ENCODE data around the gene PUDP.
"Not testable (repeated sequence)": the region's sequence is repeated elsewhere in the genome, so short reads cannot be mapped to it uniquely, and the experiment has no call there.

The PUDP gene

GRCh38 chrX:7072856-7073255 is 75.1 kb downstream of the PUDP start:
- no peak for DNase-seq

GRCh38 chrX:7071390-7071789 is 76.6 kb downstream of the PUDP start:
- no peak for DNase-seq

GRCh38 chrX:7069556-7069955 is 78.4 kb downstream of the PUDP start:
- DNase-seq, result no peak

GRCh38 chrX:7068939-7069367 is 79.0 kb downstream of the PUDP start:
- DNase-seq, result no peak

GRCh38 chrX:7067256-7067655 is 80.7 kb downstream of the PUDP start:
- DNase-seq, result peak in 1 of 14 donors; percentile 4

GRCh38 chrX:7065473-7065872 is 82.5 kb downstream of the PUDP start:
- DNase-seq, result no peak

- no peak for DNase-seq
Observed at GRCh38 chrX:7062903-7063302, 85.0 kb downstream of the PUDP start.

- DNase-seq, result no peak
Observed at GRCh38 chrX:7062276-7062675, 85.7 kb downstream of the PUDP start.

GRCh38 chrX:7061429-7061828 is 86.5 kb downstream of the PUDP start:
- DNase-seq, result no peak

- DNase-seq, result no peak
Observed at GRCh38 chrX:7060444-7060843, 87.5 kb downstream of the PUDP start.

- no peak for DNase-seq
Observed at GRCh38 chrX:7059859-7060258, 88.1 kb downstream of the PUDP start.

- DNase-seq, result no peak
Observed at GRCh38 chrX:7059214-7059838, 88.6 kb downstream of the PUDP start.

GRCh38 chrX:7055386-7056137 is 92.4 kb downstream of the PUDP start:
- no peak for DNase-seq

- no peak for DNase-seq
Observed at GRCh38 chrX:7054219-7055216, 93.4 kb downstream of the PUDP start.

- no peak for DNase-seq
Observed at GRCh38 chrX:7052541-7052940, 95.4 kb downstream of the PUDP start.

GRCh38 chrX:7050271-7050670 is 97.7 kb downstream of the PUDP start:
- DNase-seq, result no peak

- no peak for DNase-seq
Observed at GRCh38 chrX:7047951-7048350, 100.0 kb downstream of the PUDP start.

GRCh38 chrX:7045238-7045955 is 102.6 kb downstream of the PUDP start:
- DNase-seq, result peak in 1 of 14 donors; percentile 65

- DNase-seq, result not testable (repeated sequence)
Observed at GRCh38 chrX:7043796-7044433, 104.0 kb downstream of the PUDP start.

GRCh38 chrX:7028246-7028645 is 119.7 kb downstream of the PUDP start:
- DNase-seq, result peak in 1 of 14 donors; percentile 40

- DNase-seq, result no peak
Observed at GRCh38 chrX:7027071-7027470, 120.9 kb downstream of the PUDP start.

GRCh38 chrX:7026365-7026764 is 121.6 kb downstream of the PUDP start:
- not testable (repeated sequence) for DNase-seq

Data from C1 segment of cervical spinal cord (tissue), 14 donors.